GM19193 (cell line): ENCODE results near the gene INPP5F.

Source experiments
- POLR2A ChIP-seq: IDR thresholded peaks from 4 replicates; pipeline ENCODE4 v1.6.1; 2011; ENCODE audit not compliant: insufficient read depth, insufficient read length; ENCODE audit errors: extremely low read depth

The INPP5F gene

GRCh38 chr10:119725828-119726675 lies at the start of gene INPP5F:
INPP5F (plus strand) TSS chr10:119726050; CDS start chr10:119726263, 213 bp downstream.
- TF ChIP-seq POLR2A: no peak

GRCh38 chr10:119677126-119677525 lies 48.7 kb upstream of the INPP5F start:
- no peak for TF ChIP-seq POLR2A

GRCh38 chr10:119677904-119678755 lies 47.7 kb upstream of the INPP5F start:
- TF ChIP-seq POLR2A: no peak

- TF ChIP-seq POLR2A: no peak
Observed at GRCh38 chr10:119679480-119679829, 46.4 kb upstream of the INPP5F start.

GRCh38 chr10:119680050-119680449 lies 45.8 kb upstream of the INPP5F start:
- TF ChIP-seq POLR2A: no peak

- TF ChIP-seq POLR2A: no peak
Observed at GRCh38 chr10:119680650-119681081, 45.2 kb upstream of the INPP5F start.

- no peak for TF ChIP-seq POLR2A
Observed at GRCh38 chr10:119686465-119687191, 39.2 kb upstream of the INPP5F start.

- TF ChIP-seq POLR2A: no peak
Observed at GRCh38 chr10:119687192-119688032, 38.4 kb upstream of the INPP5F start.

- TF ChIP-seq POLR2A: no peak
Observed at GRCh38 chr10:119688033-119688508, 37.8 kb upstream of the INPP5F start.

GRCh38 chr10:119689016-119689580 lies 36.8 kb upstream of the INPP5F start:
- no peak for TF ChIP-seq POLR2A

- TF ChIP-seq POLR2A: no peak
Observed at GRCh38 chr10:119691726-119692125, 34.1 kb upstream of the INPP5F start.

- TF ChIP-seq POLR2A: no peak
Observed at GRCh38 chr10:119693262-119693957, 32.4 kb upstream of the INPP5F start.

- no peak for TF ChIP-seq POLR2A
Observed at GRCh38 chr10:119694608-119695007, 31.2 kb upstream of the INPP5F start.

GRCh38 chr10:119700321-119700954 lies 25.4 kb upstream of the INPP5F start:
- no peak for TF ChIP-seq POLR2A
